Measurements from ENCODE around the gene AHCY.

GRCh38 chr20:34305333-34306230 is 2.4 kb upstream of the AHCY start:
- TF ChIP-seq POLR2AphosphoS5 (IDR thresholded peaks at IDR 0.05; ENCODE audit: low read depth, low read length) = no peak
- no peak for TF ChIP-seq REST (IDR thresholded peaks at IDR 0.05; ENCODE audit: insufficient read depth in 1 of 2, low read depth in 2 of 2, low read length in 2 of 2)
- TF ChIP-seq TAF1 (IDR thresholded peaks at IDR 0.05; ENCODE audit: borderline replicate concordance, insufficient read depth, low read length) = no peak
